Mucosa of descending colon (tissue), 3 donors: Measurements from ENCODE around the gene THBS4. TPM values are rescaled to one million over a fixed set of nuclear protein-coding genes. Genes with fewer than 3 reads are reported as not detected.
A peak's percentile ranks its signal among the peaks of the same experiment; 100 is the strongest.
"Not testable (repeated sequence)": the region's sequence is repeated elsewhere in the genome, so short reads cannot be mapped to it uniquely, and the experiment has no call there.

Experiments used
- ATAC-seq: fragments of 200-7000 bp; cut with Tn5 transposase; one replicate; pipeline ENCODE4 v1.9.1; 2020; ENCODE audit warnings: mild to moderate bottlenecking, moderate library complexity
- DNase-seq, 3 donors: peaks; one replicate each; pipeline ENCODE4 v3.0.0-alpha.2; 2020
- H3K36me3 ChIP-seq: fragments of 200-600 bp; one replicate; pipeline ENCODE4 v1.8.0; 2021; ENCODE audit warnings: low read depth, mild to moderate bottlenecking
- H3K4me1 ChIP-seq: fragments of 200-600 bp; one replicate; pipeline ENCODE4 v1.8.0; 2021; ENCODE audit warnings: low read depth, mild to moderate bottlenecking
- H3K4me3 ChIP-seq: fragments of 200-600 bp; one replicate; pipeline ENCODE4 v1.8.0; 2021; ENCODE audit warnings: mild to moderate bottlenecking
- H3K9me3 ChIP-seq: fragments of 200-600 bp; one replicate; pipeline ENCODE4 v1.8.0; 2021; ENCODE audit warnings: mild to moderate bottlenecking
- intact Hi-C, 2 donors: fragments of 100-400 bp; cut with DNase I in 1 of 2; cut with micrococcal nuclease in 1 of 2; formaldehyde crosslinking; loops; one replicate each; pipeline versions ENCODE4 v1.11.0 to v1.11.1; 2022; cut with DNase I, micrococcal nuclease
- total RNA-seq, 3 donors: library from RNA; stranded (reverse); fragmentation: NEBNext Ultra II Directional in 2 of 3; extraction: Animal tissue kit (Norgen Biotek cat#: 25700) in 2 of 3; gene quantifications; one replicate each; pipeline versions ENCODE4 v1.2.1 to v1.2.4, GENCODE V29; 2021 to 2023
- TF ChIP-seq, protein P1 (sequence below): fragments of 200-600 bp; IDR thresholded peaks from one replicate; pipeline ENCODE4 v1.8.0; 2022; ENCODE audit warnings: antibody characterized with exemption, mild to moderate bottlenecking
- donor health status: DM: no; HTN: no; CAD: no; lungs with moderate emphysema.
- donor health status: DM: no; HTN: no; CAD: no.
- donor health status: DM: no; HTN: yes; CAD: no.

The THBS4 gene
- total RNA-seq, 3 donors from 2014 or later: 0.84 to 26.2 (median 4.8) TPM

DNA sequence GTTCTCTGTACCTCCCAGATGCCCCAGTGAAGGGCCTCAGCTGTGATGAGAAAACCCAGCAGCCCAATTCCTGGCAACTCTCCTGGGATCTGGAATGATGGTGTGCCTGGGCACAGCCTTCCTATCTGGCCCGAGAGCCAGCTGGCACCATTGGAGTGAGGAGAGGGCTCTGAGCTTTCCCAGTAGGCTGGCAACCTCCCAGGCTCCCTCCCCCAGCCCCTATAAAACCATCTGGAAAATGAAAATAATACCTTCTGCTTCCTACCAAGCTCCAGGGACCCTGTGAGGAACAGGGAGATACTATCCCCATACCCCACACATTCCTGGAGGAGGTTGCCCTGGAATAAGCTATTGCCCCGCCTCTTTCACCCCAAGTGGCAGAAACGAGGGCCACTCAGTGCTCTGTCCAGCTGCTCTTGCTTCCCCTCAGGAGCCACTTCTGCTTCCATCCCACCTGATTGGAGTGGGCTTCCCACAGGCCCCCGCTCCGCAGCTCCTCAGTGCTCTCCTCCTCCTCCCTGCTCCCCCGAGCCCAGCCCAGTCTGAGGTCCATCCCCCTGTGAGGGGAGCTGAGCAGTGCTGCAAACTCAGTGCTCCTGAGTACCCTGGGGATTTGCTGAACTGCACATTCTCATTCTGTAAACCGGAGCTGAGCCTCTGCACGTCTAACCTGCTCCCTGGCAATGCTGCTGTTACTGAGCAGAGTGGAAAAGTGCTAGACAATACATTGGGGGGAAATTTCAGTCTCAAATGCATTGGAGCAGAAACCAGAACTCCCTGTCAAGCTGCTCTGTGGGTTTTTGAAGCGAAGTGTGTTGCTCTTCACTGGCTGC lies 74.7 kb downstream of the THBS4 start:
- ATAC-seq (no peak), DNase-seq (no peak)
- intact Hi-C loops: no loop called here
- Histone ChIP-seq H3K36me3 (no peaks in the 10 kb centered on the region), H3K4me3 (no peak overlapping the region), H3K4me1 (no peaks in the 10 kb centered on the region), H3K9me3 (no peaks in the 10 kb centered on the region)
- TF ChIP-seq, protein P1, sequence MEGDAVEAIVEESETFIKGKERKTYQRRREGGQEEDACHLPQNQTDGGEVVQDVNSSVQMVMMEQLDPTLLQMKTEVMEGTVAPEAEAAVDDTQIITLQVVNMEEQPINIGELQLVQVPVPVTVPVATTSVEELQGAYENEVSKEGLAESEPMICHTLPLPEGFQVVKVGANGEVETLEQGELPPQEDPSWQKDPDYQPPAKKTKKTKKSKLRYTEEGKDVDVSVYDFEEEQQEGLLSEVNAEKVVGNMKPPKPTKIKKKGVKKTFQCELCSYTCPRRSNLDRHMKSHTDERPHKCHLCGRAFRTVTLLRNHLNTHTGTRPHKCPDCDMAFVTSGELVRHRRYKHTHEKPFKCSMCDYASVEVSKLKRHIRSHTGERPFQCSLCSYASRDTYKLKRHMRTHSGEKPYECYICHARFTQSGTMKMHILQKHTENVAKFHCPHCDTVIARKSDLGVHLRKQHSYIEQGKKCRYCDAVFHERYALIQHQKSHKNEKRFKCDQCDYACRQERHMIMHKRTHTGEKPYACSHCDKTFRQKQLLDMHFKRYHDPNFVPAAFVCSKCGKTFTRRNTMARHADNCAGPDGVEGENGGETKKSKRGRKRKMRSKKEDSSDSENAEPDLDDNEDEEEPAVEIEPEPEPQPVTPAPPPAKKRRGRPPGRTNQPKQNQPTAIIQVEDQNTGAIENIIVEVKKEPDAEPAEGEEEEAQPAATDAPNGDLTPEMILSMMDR: no peak

DNA sequence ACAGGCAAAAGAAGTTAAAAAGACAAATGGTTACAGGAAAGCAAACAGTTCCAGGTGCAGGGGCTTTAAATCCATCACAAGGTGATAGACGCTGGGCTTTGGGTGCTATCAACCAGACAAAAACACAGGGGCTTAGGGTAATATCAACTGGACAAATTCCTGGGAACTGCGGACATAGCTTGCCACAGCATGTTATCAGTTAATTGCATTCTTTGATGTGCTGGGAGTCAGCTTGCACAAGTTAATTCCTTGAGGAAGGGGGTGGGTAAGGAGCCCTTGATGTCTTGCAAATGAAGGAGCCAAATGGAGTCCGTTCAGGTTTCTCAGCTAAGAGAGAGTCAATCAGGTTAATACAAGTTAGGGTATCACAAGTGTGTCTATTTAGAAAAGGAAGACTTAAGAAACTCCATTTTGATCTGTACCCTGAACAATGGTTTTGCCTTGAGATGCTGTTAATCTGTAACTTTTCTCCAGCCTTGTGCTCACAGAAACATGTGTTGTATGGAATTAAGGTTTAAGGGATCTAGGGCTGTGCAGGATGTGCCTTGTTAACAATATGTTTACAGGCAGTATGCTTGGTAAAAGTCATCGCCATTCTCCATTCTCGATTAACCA lies 76.3 kb downstream of the THBS4 start:
- not testable (repeated sequence) for ATAC-seq

DNA sequence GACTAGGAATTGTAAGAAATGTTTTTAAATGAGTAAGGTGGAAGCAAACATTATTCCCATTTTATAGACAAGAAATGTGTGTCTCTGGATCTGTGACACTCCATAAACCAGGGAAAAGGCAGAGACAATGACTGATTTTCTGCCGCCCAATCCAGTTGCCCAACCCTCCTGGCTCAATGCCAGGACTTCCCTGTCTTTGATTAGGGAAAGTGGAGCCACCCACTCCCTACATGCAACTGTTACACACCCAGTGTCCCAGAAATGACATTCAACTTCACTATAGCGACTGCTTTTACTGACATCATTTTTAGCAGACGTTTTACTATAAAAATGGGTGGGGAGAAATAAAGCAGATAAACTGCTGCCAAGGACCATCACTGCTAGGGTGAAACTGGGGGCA lies 79.7 kb downstream of the THBS4 start:
- no peaks in the 10 kb centered on the region for H3K4me1 ChIP-seq
- TF ChIP-seq, protein P1: no peak
- peak; percentile 92 for ATAC-seq
- DNase-seq: peak; percentile 60 to 94 (median 82)
- no peaks in the 10 kb centered on the region for H3K36me3 ChIP-seq
- intact Hi-C loops: no loop called here
- no peaks in the 10 kb centered on the region for H3K9me3 ChIP-seq
- H3K4me3 ChIP-seq: no peak overlapping the region

More for the DNA sequence above, 76.3 kb downstream of the THBS4 start:
- H3K4me1 ChIP-seq, H3K4me3 ChIP-seq, H3K9me3 ChIP-seq, H3K36me3 ChIP-seq, intact Hi-C loops, DNase-seq: not testable (repeated sequence)

DNA sequence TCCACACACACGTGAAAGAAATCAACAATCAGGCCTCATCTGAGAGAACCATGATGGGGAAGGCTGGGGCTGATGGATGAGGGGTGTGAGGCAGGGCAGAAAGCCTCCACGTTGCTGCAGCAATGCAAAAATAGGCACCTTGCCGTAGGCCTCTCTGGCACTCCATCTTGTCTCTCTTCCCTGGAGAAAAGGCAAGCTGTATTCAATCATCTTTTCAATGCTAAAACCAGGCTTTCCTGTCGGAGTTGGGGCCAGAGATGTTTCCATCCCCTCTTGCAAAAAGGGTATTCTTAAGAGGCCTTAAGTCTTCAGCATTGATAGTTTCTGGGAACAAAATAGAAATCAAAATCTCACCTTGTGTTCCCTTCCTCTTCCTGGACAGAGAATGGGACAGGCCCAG lies 80.9 kb downstream of the THBS4 start:
- ATAC-seq: no peak
- intact Hi-C loops: no loop called here
- H3K4me1 ChIP-seq: no peaks in the 10 kb centered on the region

DNA sequence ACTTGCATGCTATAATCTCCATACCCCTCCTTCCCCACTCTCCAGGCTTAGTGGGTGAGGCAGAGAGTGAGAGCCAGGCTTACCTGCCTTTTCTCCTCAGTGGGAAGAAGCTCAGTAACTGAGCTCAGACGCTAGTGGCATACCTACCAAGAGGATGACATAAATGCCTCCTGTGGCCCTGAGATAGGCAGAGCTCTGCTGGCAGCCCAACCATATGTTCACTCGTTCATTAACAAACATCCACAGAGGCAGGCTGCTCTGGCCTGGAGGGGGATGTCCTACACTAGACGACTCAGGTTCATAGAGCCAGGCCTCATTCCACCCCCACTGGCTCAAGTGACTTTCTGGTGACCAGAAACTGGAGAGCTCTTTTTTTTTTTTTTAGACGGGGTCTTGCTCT lies 81.3 kb downstream of the THBS4 start:
- TF ChIP-seq, protein P1: no peak
- Histone ChIP-seq H3K9me3 (no peaks in the 10 kb centered on the region), H3K36me3 (no peaks in the 10 kb centered on the region), H3K4me1 (no peaks in the 10 kb centered on the region), H3K4me3 (no peak overlapping the region)
- DNase-seq (no peak), ATAC-seq (no peak)
- intact Hi-C loops: no loop called here

More for the DNA sequence above, 80.9 kb downstream of the THBS4 start:
- no peak for DNase-seq
- TF ChIP-seq, protein P1: no peak
- Histone ChIP-seq H3K4me3 (no peak overlapping the region), H3K9me3 (no peaks in the 10 kb centered on the region), H3K36me3 (no peaks in the 10 kb centered on the region)

DNA sequence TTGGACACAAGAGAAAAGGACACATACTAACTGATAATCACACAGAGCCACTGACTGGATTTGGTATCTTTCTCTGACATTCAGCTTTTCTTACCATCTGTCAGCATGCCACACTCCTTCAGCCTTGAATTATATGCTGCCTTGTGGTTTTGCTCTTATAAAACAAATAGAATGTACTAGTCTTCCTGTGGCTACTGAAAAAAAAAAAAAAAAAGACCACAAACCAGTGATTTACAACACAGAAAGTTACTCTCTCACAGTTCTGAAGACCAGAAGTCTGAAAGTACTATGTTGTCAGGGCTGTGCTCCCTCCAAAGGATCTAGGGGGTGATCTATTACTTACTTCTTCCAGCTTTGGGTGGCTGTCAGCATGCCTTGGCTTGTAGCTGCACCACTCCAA lies 82.3 kb downstream of the THBS4 start:
- no peak for DNase-seq
- intact Hi-C loops: no loop called here
- Histone ChIP-seq H3K4me3 (no peak overlapping the region), H3K9me3 (no peaks in the 10 kb centered on the region), H3K4me1 (no peaks in the 10 kb centered on the region), H3K36me3 (no peaks in the 10 kb centered on the region)
- TF ChIP-seq, protein P1: no peak
- ATAC-seq: no peak
